Thymus (tissue), 11 donors: ENCODE data around the gene CGNL1. TPM values are rescaled to one million over a fixed set of nuclear protein-coding genes. Genes with fewer than 3 reads are reported as not detected.

Experiments used
- DNase-seq, 9 donors: peaks; one replicate each; pipeline ENCODE4 v3.0.0-alpha.2; 2013; ENCODE audit warnings: low spot score in 9 of 9, low read depth in 6 of 9, missing footprints in 1 of 9
- H3K27ac ChIP-seq, 2 donors: one replicate each; pipeline ENCODE4 v1.5.1; 2013; ENCODE audit warnings: control low read depth in 1 of 2, low read depth in 1 of 2, low read length in 1 of 2, mild to moderate bottlenecking in 1 of 2, moderate library complexity in 1 of 2
- H3K27me3 ChIP-seq, 2 donors: one replicate each; pipeline ENCODE4 v1.5.1; 2013; ENCODE audit warnings: low read length in 1 of 2; ENCODE audit not compliant: control insufficient read depth in 2 of 2, insufficient read depth in 1 of 2
- H3K36me3 ChIP-seq, 2 donors: one replicate each; pipeline ENCODE4 v1.5.1; 2013; ENCODE audit warnings: low read length in 1 of 2, mild to moderate bottlenecking in 1 of 2, moderate library complexity in 1 of 2; ENCODE audit not compliant: control insufficient read depth in 2 of 2, insufficient read depth in 2 of 2
- H3K4me1 ChIP-seq, 2 donors: one replicate each; pipeline ENCODE4 v1.5.1; 2013; ENCODE audit warnings: low read length in 2 of 2; ENCODE audit not compliant: control insufficient read depth in 2 of 2, insufficient read depth in 2 of 2
- H3K4me3 ChIP-seq, 2 donors: one replicate each; pipeline ENCODE4 v1.5.1; 2013; ENCODE audit warnings: low read length in 2 of 2, control low read depth in 1 of 2, mild to moderate bottlenecking in 1 of 2
- H3K9me3 ChIP-seq, 2 donors: one replicate each; pipeline ENCODE4 v1.5.1; 2013; ENCODE audit warnings: low read length in 1 of 2, mild to moderate bottlenecking in 1 of 2; ENCODE audit not compliant: control insufficient read depth in 2 of 2, insufficient read depth in 1 of 2
- WGBS: extraction: QIAGEN DNeasy Blood & Tissue Kit; methylation state at CpG from one replicate; pipeline ENCODE4 v1.1.7; 2013; 5-methylcytosine and 5-hydroxymethylcytosine counted together
- polyA plus RNA-seq: library from polyadenylated mRNA; stranded (reverse); fragments of 200-250 nt; gene quantifications from one replicate; pipeline ENCODE4 v1.2.3, GENCODE V29; 2013
- total RNA-seq: library from RNA; stranded (reverse); fragments of 120-200 nt; gene quantifications from one replicate; pipeline ENCODE4 v1.2.4, GENCODE V29; 2013
- donor health status: healthy.

The CGNL1 gene
- total and polyA plus RNA-seq, 2 donors, result 5.7 to 5.9 TPM

GRCh38 chr15:57583720-57584119 is 207.4 kb downstream of the CGNL1 start:
- Histone ChIP-seq H3K36me3 (no peaks in the 10 kb centered on the region), H3K4me1 (no peaks in the 10 kb centered on the region), H3K4me3 (no peak overlapping the region), H3K27ac (no peak overlapping the region), H3K27me3 (peaks cover 0 to 7% of the 10 kb centered on the region in 2 donors), H3K9me3 (peaks cover 2 to 7% of the 10 kb centered on the region in 2 donors)
- WGBS, result 93% methylated on average over 3 of the region's 3 CpGs
- DNase-seq, result no peak

GRCh38 chr15:57586661-57587424 is 210.5 kb downstream of the CGNL1 start:
- no peaks in the 10 kb centered on the region for H3K36me3 ChIP-seq
- peaks cover 19 to 29% of the 10 kb centered on the region in 2 donors for H3K27me3 ChIP-seq
- H3K9me3 ChIP-seq, result peaks cover 2 to 7% of the 10 kb centered on the region in 2 donors
- no peak overlapping the region for H3K4me3 ChIP-seq
- H3K27ac ChIP-seq, result no peak overlapping the region
- 69% methylated on average over 6 of the region's 6 CpGs for WGBS
- peak in 1 of 9 donors; percentile 15 for DNase-seq
- peaks cover 3 to 4% of the 10 kb centered on the region in 2 donors for H3K4me1 ChIP-seq

GRCh38 chr15:57589281-57589680 is 213.0 kb downstream of the CGNL1 start:
- no peak overlapping the region for H3K27ac ChIP-seq
- H3K9me3 ChIP-seq, result peaks cover 0 to 1% of the 10 kb centered on the region in 2 donors
- no peak overlapping the region for H3K4me3 ChIP-seq
- peaks cover 31 to 51% of the 10 kb centered on the region in 2 donors for H3K27me3 ChIP-seq
- DNase-seq, result no peak
- peaks cover 3 to 4% of the 10 kb centered on the region in 2 donors for H3K4me1 ChIP-seq
- 93% methylated on average over 1 of the region's 1 CpG for WGBS
- no peaks in the 10 kb centered on the region for H3K36me3 ChIP-seq

GRCh38 chr15:57589754-57590153 is 213.4 kb downstream of the CGNL1 start:
- H3K27me3 ChIP-seq, result peaks cover 31 to 51% of the 10 kb centered on the region in 2 donors
- 93% methylated on average over 2 of the region's 2 CpGs for WGBS
- H3K27ac ChIP-seq, result no peak overlapping the region
- peaks cover 0 to 1% of the 10 kb centered on the region in 2 donors for H3K9me3 ChIP-seq
- no peak for DNase-seq
- peaks cover 3 to 4% of the 10 kb centered on the region in 2 donors for H3K4me1 ChIP-seq
- no peaks in the 10 kb centered on the region for H3K36me3 ChIP-seq
- no peak overlapping the region for H3K4me3 ChIP-seq

GRCh38 chr15:57591237-57591821 is 215.0 kb downstream of the CGNL1 start:
- DNase-seq, result no peak
- H3K4me3 ChIP-seq, result peak overlapping the region in 1 of 2 donors; percentile 41
- 25% methylated on average over 18 of the region's 18 CpGs for WGBS
- H3K27ac ChIP-seq, result no peak overlapping the region
- H3K36me3 ChIP-seq, result no peaks in the 10 kb centered on the region
- peaks cover 31 to 52% of the 10 kb centered on the region in 2 donors for H3K27me3 ChIP-seq
- peaks cover 3 to 4% of the 10 kb centered on the region in 2 donors for H3K4me1 ChIP-seq
- H3K9me3 ChIP-seq, result peaks cover 0 to 1% of the 10 kb centered on the region in 2 donors

- DNase-seq, result peak in 5 of 9 donors; percentile 2 to 46 (median 5)
Measured at GRCh38 chr15:57591822-57592367, 215.6 kb downstream of the CGNL1 start, which contains the start of gene MYZAP. Gene MYZAP, plus strand, starts transcription at chr15:57591904. Its CDS starts 131 bp downstream, at chr15:57592035.

GRCh38 chr15:57592426-57592825 is 216.1 kb downstream of the CGNL1 start:
- peaks cover 3 to 4% of the 10 kb centered on the region in 2 donors for H3K4me1 ChIP-seq
- peaks cover 0 to 1% of the 10 kb centered on the region in 2 donors for H3K9me3 ChIP-seq
- no peak for DNase-seq
- 94% methylated on average over 5 of the region's 5 CpGs for WGBS
- no peaks in the 10 kb centered on the region for H3K36me3 ChIP-seq
- H3K4me3 ChIP-seq, result peak overlapping the region in 1 of 2 donors; percentile 18
- H3K27ac ChIP-seq, result no peak overlapping the region
- peaks cover 31 to 52% of the 10 kb centered on the region in 2 donors for H3K27me3 ChIP-seq

More at GRCh38 chr15:57591822-57592367, 215.6 kb downstream of the CGNL1 start, which contains the start of gene MYZAP:
- 6% methylated on average over 58 of the region's 58 CpGs for WGBS
- peaks cover 31 to 52% of the 10 kb centered on the region in 2 donors for H3K27me3 ChIP-seq
- H3K27ac ChIP-seq, result no peak within 1 kb of the TSS
- H3K9me3 ChIP-seq, result peaks cover 0 to 1% of the 10 kb centered on the region in 2 donors
- no peaks in the 10 kb centered on the region for H3K36me3 ChIP-seq
- peaks cover 3 to 4% of the 10 kb centered on the region in 2 donors for H3K4me1 ChIP-seq
- H3K4me3 ChIP-seq, result peak within 1 kb of the TSS; percentile 18 to 41

GRCh38 chr15:57592836-57593420 is 216.6 kb downstream of the CGNL1 start:
- no peak overlapping the region for H3K27ac ChIP-seq
- no peaks in the 10 kb centered on the region for H3K36me3 ChIP-seq
- H3K4me3 ChIP-seq, result no peak overlapping the region
- no peak for DNase-seq
- H3K27me3 ChIP-seq, result peaks cover 31 to 52% of the 10 kb centered on the region in 2 donors
- H3K4me1 ChIP-seq, result peaks cover 3 to 4% of the 10 kb centered on the region in 2 donors
- WGBS, result 91% methylated on average over 5 of the region's 5 CpGs
- H3K9me3 ChIP-seq, result peaks cover 0 to 1% of the 10 kb centered on the region in 2 donors
